Activated CD4-positive, alpha-beta T cell treated with anti-CD3 and anti-CD28 coated beads, Interleukin-2, amount 10 ng/mL, durations not matched to agents 24 days and 14 days (primary cell): ENCODE results near the gene SMIM14. TPM values are rescaled to one million over a fixed set of nuclear protein-coding genes. Genes with fewer than 3 reads are reported as not detected.

Experiments
- DNase-seq: peaks from one replicate; pipeline ENCODE4 v3.0.0; 2022
- H3K27ac Mint-ChIP-seq: one replicate; pipeline ENCODE4 v1.8.0; 2022; ENCODE audit warnings: mild to moderate bottlenecking, mixed read lengths
- H3K27me3 Mint-ChIP-seq: one replicate; pipeline ENCODE4 v1.8.0; 2022; ENCODE audit warnings: mixed read lengths
- H3K36me3 Mint-ChIP-seq: one replicate; pipeline ENCODE4 v1.8.0; 2022; ENCODE audit warnings: low read depth, mild to moderate bottlenecking, mixed read lengths
- H3K4me1 Mint-ChIP-seq: one replicate; pipeline ENCODE4 v1.8.0; 2021; ENCODE audit warnings: mixed read lengths
- H3K4me3 Mint-ChIP-seq: one replicate; pipeline ENCODE4 v1.8.0; 2022; ENCODE audit warnings: mild to moderate bottlenecking, moderate library complexity, mixed read lengths
- H3K9me3 Mint-ChIP-seq: one replicate; pipeline ENCODE4 v1.8.0; 2021; ENCODE audit warnings: mixed read lengths
- intact Hi-C: fragments of 100-400 bp; cut with micrococcal nuclease; formaldehyde crosslinking; loops from one replicate; pipeline ENCODE4 v1.15.1; 2023
- total RNA-seq: library from RNA; stranded (reverse); gene quantifications from 2 replicates; pipeline ENCODE4 v1.2.3, GENCODE V29; 2022

The SMIM14 gene
- total RNA-seq, 1 donor from 2014 or later: 1.0 TPM

DNA sequence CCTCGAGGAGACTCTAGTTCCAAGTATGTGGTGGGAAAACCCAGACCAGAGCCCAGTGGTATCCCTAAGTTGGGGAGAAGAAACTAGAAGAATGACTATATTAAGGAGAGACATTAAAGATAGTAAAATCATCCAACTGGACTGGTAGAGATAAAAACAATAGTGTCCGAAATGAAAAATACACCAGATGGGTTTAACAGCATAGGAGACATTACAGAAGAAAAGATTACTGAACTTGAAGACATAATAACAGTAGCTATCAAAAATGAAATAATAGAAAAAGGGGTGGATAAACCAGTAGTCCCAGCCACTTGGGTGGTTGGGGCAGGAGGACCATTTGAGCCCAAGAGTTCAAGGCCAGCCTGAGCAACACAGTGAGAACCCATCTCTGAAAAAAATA lies 31.9 kb downstream of the SMIM14 start:
- Mint-ChIP-seq H3K27ac (no peak overlapping the region), H3K36me3 (no peaks in the 10 kb centered on the region), H3K9me3 (peaks cover 5% of the 10 kb centered on the region), H3K4me1 (peaks cover 3% of the 10 kb centered on the region), H3K27me3 (no peaks in the 10 kb centered on the region), H3K4me3 (no peak overlapping the region)
- DNase-seq: no peak
- intact Hi-C loops: no loop called here

GRCh38 chr4:39597695-39598381 lies 40.8 kb downstream of the SMIM14 start:
- Mint-ChIP-seq H3K27me3 (no peaks in the 10 kb centered on the region), H3K4me1 (peaks cover 6% of the 10 kb centered on the region), H3K4me3 (no peak overlapping the region), H3K36me3 (no peaks in the 10 kb centered on the region), H3K27ac (no peak overlapping the region), H3K9me3 (no peaks in the 10 kb centered on the region)
- intact Hi-C loops: no loop called here
- peak; percentile 25 for DNase-seq

- Mint-ChIP-seq H3K27ac (no peak overlapping the region), H3K36me3 (no peaks in the 10 kb centered on the region), H3K27me3 (no peaks in the 10 kb centered on the region), H3K9me3 (no peaks in the 10 kb centered on the region), H3K4me3 (no peak overlapping the region), H3K4me1 (peaks cover 6% of the 10 kb centered on the region)
- DNase-seq: no peak
- intact Hi-C loops: no loop called here
These were observed 41.7 kb downstream of the SMIM14 start for GRCh38 chr4:39596971-39597370.

DNA sequence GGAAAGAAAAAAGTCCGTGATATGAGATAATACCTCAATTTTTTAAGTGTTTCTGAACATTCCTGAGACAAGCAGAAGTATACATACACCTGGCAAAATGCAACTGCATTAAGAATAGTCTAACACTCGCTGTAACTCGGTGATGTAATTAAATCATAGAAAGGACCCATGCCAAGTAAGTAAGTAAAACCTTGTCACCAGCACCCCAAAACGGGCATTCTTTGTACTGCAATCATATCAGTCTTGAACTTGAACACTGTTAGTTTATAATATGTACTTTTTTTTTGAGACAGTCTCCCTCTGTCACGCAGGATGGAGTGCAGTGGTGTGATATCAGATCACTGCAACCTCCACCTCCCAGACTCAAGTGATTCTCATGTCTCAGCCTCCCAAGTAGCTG lies 47.4 kb downstream of the SMIM14 start:
- H3K27ac Mint-ChIP-seq: no peak overlapping the region
- peaks cover 2% of the 10 kb centered on the region for H3K27me3 Mint-ChIP-seq
- H3K36me3 Mint-ChIP-seq: no peaks in the 10 kb centered on the region
- H3K9me3 Mint-ChIP-seq: no peaks in the 10 kb centered on the region
- no peak for DNase-seq
- H3K4me3 Mint-ChIP-seq: no peak overlapping the region
- intact Hi-C loops: no loop called here
- H3K4me1 Mint-ChIP-seq: no peaks in the 10 kb centered on the region

GRCh38 chr4:39587881-39588280 lies 50.8 kb downstream of the SMIM14 start:
- H3K27me3 Mint-ChIP-seq: peaks cover 2% of the 10 kb centered on the region
- DNase-seq: no peak
- no peak overlapping the region for H3K27ac Mint-ChIP-seq
- no peaks in the 10 kb centered on the region for H3K4me1 Mint-ChIP-seq
- H3K36me3 Mint-ChIP-seq: no peaks in the 10 kb centered on the region
- H3K4me3 Mint-ChIP-seq: no peak overlapping the region
- H3K9me3 Mint-ChIP-seq: no peaks in the 10 kb centered on the region
- intact Hi-C loops: no loop called here

GRCh38 chr4:39574946-39575345 lies 63.7 kb downstream of the SMIM14 start:
- Mint-ChIP-seq H3K27ac (no peak overlapping the region), H3K4me3 (no peak overlapping the region), H3K36me3 (no peaks in the 10 kb centered on the region), H3K27me3 (no peaks in the 10 kb centered on the region), H3K9me3 (no peaks in the 10 kb centered on the region), H3K4me1 (no peaks in the 10 kb centered on the region)
- DNase-seq: no peak
- intact Hi-C loops: no loop called here

GRCh38 chr4:39571504-39571903 lies 67.2 kb downstream of the SMIM14 start:
- H3K36me3 Mint-ChIP-seq: no peaks in the 10 kb centered on the region
- no peak overlapping the region for H3K4me3 Mint-ChIP-seq
- H3K27ac Mint-ChIP-seq: no peak overlapping the region
- no peaks in the 10 kb centered on the region for H3K27me3 Mint-ChIP-seq
- no peaks in the 10 kb centered on the region for H3K9me3 Mint-ChIP-seq
- no peaks in the 10 kb centered on the region for H3K4me1 Mint-ChIP-seq
- no peak for DNase-seq
- intact Hi-C loops: no loop called here

DNA sequence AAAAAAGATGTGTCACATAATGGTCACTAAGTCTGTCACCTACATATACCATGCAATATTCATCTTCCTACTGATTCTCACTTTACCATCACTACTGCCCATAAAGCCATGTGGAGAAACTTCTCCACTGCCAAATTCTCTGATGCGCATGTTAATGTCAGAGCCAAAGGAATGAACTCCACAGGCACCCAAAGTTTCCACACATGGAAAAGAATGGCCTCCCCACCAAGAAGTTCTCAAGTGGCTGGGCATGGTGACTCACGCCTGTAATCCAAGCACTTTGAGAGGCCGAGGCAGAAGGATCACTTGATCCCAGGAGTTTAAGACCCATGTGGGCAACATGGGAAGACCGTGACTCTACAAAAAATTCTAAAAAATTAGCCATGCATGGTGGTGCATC lies 67.6 kb downstream of the SMIM14 start:
- Mint-ChIP-seq H3K9me3 (peaks cover 3% of the 10 kb centered on the region), H3K27me3 (no peaks in the 10 kb centered on the region), H3K36me3 (peaks cover 3% of the 10 kb centered on the region), H3K4me3 (no peak overlapping the region), H3K27ac (no peak overlapping the region), H3K4me1 (no peaks in the 10 kb centered on the region)
- DNase-seq: no peak
- intact Hi-C loops: no loop called here

- no peak for DNase-seq
- no peaks in the 10 kb centered on the region for H3K4me1 Mint-ChIP-seq
- H3K9me3 Mint-ChIP-seq: peaks cover 6% of the 10 kb centered on the region
- no peak overlapping the region for H3K4me3 Mint-ChIP-seq
- no peak overlapping the region for H3K27ac Mint-ChIP-seq
- H3K36me3 Mint-ChIP-seq: peaks cover 6% of the 10 kb centered on the region
- no peaks in the 10 kb centered on the region for H3K27me3 Mint-ChIP-seq
- intact Hi-C loops: no loop called here
These were observed 69.5 kb downstream of the SMIM14 start for GRCh38 chr4:39569209-39569608.

GRCh38 chr4:39568805-39569204 lies 69.9 kb downstream of the SMIM14 start:
- Mint-ChIP-seq H3K9me3 (peaks cover 6% of the 10 kb centered on the region), H3K27me3 (no peaks in the 10 kb centered on the region), H3K36me3 (peaks cover 6% of the 10 kb centered on the region), H3K4me3 (no peak overlapping the region), H3K27ac (no peak overlapping the region), H3K4me1 (no peaks in the 10 kb centered on the region)
- intact Hi-C loops: no loop called here
- DNase-seq: no peak

- intact Hi-C loops: no loop called here
- H3K27me3 Mint-ChIP-seq: no peaks in the 10 kb centered on the region
- DNase-seq: no peak
- peaks cover 6% of the 10 kb centered on the region for H3K36me3 Mint-ChIP-seq
- H3K4me3 Mint-ChIP-seq: no peak overlapping the region
- no peak overlapping the region for H3K27ac Mint-ChIP-seq
- peaks cover 6% of the 10 kb centered on the region for H3K9me3 Mint-ChIP-seq
- no peaks in the 10 kb centered on the region for H3K4me1 Mint-ChIP-seq
These were observed 72.6 kb downstream of the SMIM14 start for GRCh38 chr4:39565878-39566600.

DNA sequence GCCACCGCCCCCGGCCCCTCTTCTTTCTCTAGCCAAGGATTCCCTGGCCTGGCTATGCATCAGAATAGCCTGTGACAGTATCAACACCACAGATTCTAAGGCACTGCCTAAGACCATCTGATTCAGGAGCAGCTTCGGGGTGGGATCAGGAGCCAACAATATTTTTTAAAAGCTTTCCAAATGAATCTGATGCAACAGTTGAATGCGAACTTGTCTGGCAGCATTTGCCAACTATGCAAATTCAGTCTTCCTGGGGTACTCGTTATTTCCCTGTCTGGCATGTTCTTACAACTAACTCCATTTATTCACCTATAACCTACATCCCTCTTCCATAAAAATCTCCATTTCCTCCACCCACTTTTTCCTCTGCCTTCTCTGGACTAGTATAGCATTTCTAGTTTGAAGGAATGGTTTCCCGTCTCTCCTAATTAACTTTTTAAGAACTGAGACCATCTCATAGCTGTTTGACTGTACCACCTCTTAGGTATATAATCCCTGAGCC lies 75.3 kb downstream of the SMIM14 start:
- Mint-ChIP-seq H3K9me3 (peaks cover 6% of the 10 kb centered on the region), H3K27me3 (no peaks in the 10 kb centered on the region), H3K27ac (no peak overlapping the region), H3K4me1 (no peaks in the 10 kb centered on the region), H3K36me3 (peaks cover 6% of the 10 kb centered on the region), H3K4me3 (no peak overlapping the region)
- intact Hi-C loops: no loop called here
- no peak for DNase-seq

DNA sequence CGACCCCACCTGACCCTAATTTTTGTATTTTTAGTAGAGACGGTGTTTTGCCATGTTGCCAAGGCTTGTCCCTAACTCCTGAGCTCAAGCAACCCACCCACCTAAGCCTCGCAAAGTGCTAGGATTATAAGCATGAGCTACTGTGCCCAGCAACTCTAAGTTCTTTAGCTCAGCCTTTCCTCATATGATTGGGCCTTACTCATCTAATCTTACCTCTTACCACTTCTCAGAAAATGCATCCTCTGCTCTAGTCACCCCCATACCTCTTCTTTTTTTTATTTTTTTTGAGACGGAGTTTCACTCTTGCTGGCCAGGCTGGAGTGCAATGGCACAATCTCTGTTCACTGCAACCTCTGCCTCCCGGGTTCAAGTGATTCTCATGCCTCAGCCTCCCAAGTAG lies 75.9 kb downstream of the SMIM14 start:
- peaks cover 6% of the 10 kb centered on the region for H3K9me3 Mint-ChIP-seq
- H3K27ac Mint-ChIP-seq: no peak overlapping the region
- no peak for DNase-seq
- intact Hi-C loops: no loop called here
- H3K36me3 Mint-ChIP-seq: peaks cover 6% of the 10 kb centered on the region
- no peak overlapping the region for H3K4me3 Mint-ChIP-seq
- no peaks in the 10 kb centered on the region for H3K27me3 Mint-ChIP-seq
- no peaks in the 10 kb centered on the region for H3K4me1 Mint-ChIP-seq

GRCh38 chr4:39559626-39560025 lies 79.0 kb downstream of the SMIM14 start:
- Mint-ChIP-seq H3K36me3 (no peaks in the 10 kb centered on the region), H3K27me3 (no peaks in the 10 kb centered on the region), H3K9me3 (no peaks in the 10 kb centered on the region), H3K4me1 (no peaks in the 10 kb centered on the region), H3K4me3 (no peak overlapping the region), H3K27ac (no peak overlapping the region)
- no peak for DNase-seq
- intact Hi-C loops: no loop called here
